ENCODE data around the gene CDK14.
"Not testable (repeated sequence)": the region's sequence is repeated elsewhere in the genome, so short reads cannot be mapped to it uniquely, and the experiment has no call there.

Gene CDK14

GRCh38 chr7:90752051-90752450, 155.9 kb downstream of the CDK14 start:
- DNase-seq (ENCODE audit: low read depth in 2 of 2) = no peak

- no peak for DNase-seq (ENCODE audit: low read depth in 2 of 2)
These were observed 158.9 kb downstream of the CDK14 start for GRCh38 chr7:90755041-90755440.

- no peak for DNase-seq (ENCODE audit: low read depth in 2 of 2)
These were observed 160.2 kb downstream of the CDK14 start for GRCh38 chr7:90756366-90756765.

GRCh38 chr7:90757565-90757950, 161.4 kb downstream of the CDK14 start:
- not testable (repeated sequence) for DNase-seq (ENCODE audit: low read depth in 2 of 2)

- DNase-seq (ENCODE audit: low read depth in 2 of 2) = no peak
These were observed 162.9 kb downstream of the CDK14 start for GRCh38 chr7:90758933-90759562.

- no peak for DNase-seq (ENCODE audit: low read depth in 2 of 2)
These were observed 163.6 kb downstream of the CDK14 start for GRCh38 chr7:90759710-90760109.

- DNase-seq (ENCODE audit: low read depth in 2 of 2) = no peak
These were observed 164.8 kb downstream of the CDK14 start for GRCh38 chr7:90760892-90761291.

- DNase-seq (ENCODE audit: low read depth in 2 of 2) = no peak
These were observed 165.5 kb downstream of the CDK14 start for GRCh38 chr7:90761584-90761983.

- no peak for DNase-seq (ENCODE audit: low read depth in 2 of 2)
These were observed 167.0 kb downstream of the CDK14 start for GRCh38 chr7:90763108-90763507.

- DNase-seq (ENCODE audit: low read depth in 2 of 2) = no peak
These were observed 168.9 kb downstream of the CDK14 start for GRCh38 chr7:90764848-90765570.

GRCh38 chr7:90766814-90767564, 170.9 kb downstream of the CDK14 start:
- no peak for DNase-seq (ENCODE audit: low read depth in 2 of 2)

- no peak for DNase-seq (ENCODE audit: low read depth in 2 of 2)
These were observed 172.2 kb downstream of the CDK14 start for GRCh38 chr7:90768301-90768700.

GRCh38 chr7:90769036-90769435, 172.9 kb downstream of the CDK14 start:
- DNase-seq (ENCODE audit: low read depth in 2 of 2) = no peak

- DNase-seq (ENCODE audit: low read depth in 2 of 2) = not testable (repeated sequence)
These were observed 173.4 kb downstream of the CDK14 start for GRCh38 chr7:90769566-90769965.

GRCh38 chr7:90771281-90771680, 175.2 kb downstream of the CDK14 start:
- no peak for DNase-seq (ENCODE audit: low read depth in 2 of 2)

- no peak for DNase-seq (ENCODE audit: low read depth in 2 of 2)
These were observed 176.3 kb downstream of the CDK14 start for GRCh38 chr7:90772410-90772809.

GRCh38 chr7:90773269-90773668, 177.1 kb downstream of the CDK14 start:
- DNase-seq (ENCODE audit: low read depth in 2 of 2) = no peak

- no peak for DNase-seq (ENCODE audit: low read depth in 2 of 2)
These were observed 178.6 kb downstream of the CDK14 start for GRCh38 chr7:90774706-90775105.

GRCh38 chr7:90775383-90775965, 179.4 kb downstream of the CDK14 start:
- no peak for DNase-seq (ENCODE audit: low read depth in 2 of 2)

- DNase-seq (ENCODE audit: low read depth in 2 of 2) = no peak
These were observed 180.9 kb downstream of the CDK14 start for GRCh38 chr7:90777041-90777440.

- DNase-seq (ENCODE audit: low read depth in 2 of 2) = no peak
These were observed 181.3 kb downstream of the CDK14 start for GRCh38 chr7:90777465-90777864.

- DNase-seq (ENCODE audit: low read depth in 2 of 2) = no peak
These were observed 181.8 kb downstream of the CDK14 start for GRCh38 chr7:90777886-90778285.
